B cell (primary cell): ENCODE data around the gene RRAS.

Experiments
- EZH2 ChIP-seq: IDR thresholded peaks from 2 replicates; pipeline ENCODE4 v1.6.1; 2012; ENCODE audit warnings: borderline replicate concordance, low read depth, mild to moderate bottlenecking, moderate library complexity, low read length; ENCODE audit not compliant: insufficient read depth, poor library complexity, severe bottlenecking
- TF ChIP-seq, protein P1 (sequence below): fragments of 200-600 bp; IDR thresholded peaks from one replicate; pipeline ENCODE4 v1.8.0; 2022; ENCODE audit warnings: antibody characterized with exemption, mild to moderate bottlenecking

DNA sequence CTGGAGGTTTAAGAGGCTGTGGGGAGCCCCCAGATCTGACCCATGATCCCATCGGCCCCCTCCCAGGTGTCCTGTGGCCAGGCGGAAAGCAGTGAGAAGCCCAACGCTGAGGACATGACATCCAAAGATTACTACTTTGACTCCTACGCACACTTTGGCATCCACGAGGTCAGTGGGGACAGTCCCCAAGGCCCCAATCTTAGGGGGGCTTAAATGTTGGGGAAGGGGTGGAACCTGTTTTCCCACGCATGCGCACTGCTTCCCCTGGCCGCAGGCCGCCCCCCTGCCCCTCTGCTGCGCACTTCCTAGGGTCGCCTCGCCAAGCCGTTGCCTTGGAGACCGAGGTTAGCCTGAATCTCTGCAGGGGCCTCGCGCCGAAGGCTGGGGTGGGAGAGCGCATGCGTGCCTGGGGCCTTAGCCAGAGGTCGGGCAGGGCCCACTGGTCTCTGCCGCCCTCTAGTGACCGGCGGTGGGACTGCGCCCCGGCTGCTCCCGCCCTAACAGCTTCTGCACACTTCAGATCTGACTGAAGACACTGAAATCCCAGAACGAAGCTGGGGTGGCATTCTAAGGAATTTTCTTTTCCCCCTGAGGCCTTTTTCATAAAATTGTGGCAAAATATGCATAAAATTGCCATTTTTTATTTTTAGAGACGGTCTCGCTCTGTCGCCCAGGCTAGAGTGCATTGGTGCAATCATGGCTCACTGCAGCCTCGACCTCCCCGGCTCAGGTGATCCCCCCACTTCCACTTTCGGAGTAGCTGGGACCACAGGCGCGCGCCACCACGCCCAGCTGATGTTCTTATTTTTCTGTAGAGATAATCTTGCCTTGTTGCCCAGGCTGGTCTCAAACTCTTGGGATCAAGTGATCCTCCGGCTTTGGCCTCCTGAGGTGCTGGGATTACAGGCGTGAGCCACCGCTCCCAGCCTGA, 40.7 kb upstream of the RRAS start:
- TF ChIP-seq, protein P1, sequence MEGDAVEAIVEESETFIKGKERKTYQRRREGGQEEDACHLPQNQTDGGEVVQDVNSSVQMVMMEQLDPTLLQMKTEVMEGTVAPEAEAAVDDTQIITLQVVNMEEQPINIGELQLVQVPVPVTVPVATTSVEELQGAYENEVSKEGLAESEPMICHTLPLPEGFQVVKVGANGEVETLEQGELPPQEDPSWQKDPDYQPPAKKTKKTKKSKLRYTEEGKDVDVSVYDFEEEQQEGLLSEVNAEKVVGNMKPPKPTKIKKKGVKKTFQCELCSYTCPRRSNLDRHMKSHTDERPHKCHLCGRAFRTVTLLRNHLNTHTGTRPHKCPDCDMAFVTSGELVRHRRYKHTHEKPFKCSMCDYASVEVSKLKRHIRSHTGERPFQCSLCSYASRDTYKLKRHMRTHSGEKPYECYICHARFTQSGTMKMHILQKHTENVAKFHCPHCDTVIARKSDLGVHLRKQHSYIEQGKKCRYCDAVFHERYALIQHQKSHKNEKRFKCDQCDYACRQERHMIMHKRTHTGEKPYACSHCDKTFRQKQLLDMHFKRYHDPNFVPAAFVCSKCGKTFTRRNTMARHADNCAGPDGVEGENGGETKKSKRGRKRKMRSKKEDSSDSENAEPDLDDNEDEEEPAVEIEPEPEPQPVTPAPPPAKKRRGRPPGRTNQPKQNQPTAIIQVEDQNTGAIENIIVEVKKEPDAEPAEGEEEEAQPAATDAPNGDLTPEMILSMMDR, result peak; percentile 98
- TF ChIP-seq EZH2, result no peak
